Lower leg skin (tissue), 4 donors: ENCODE results near the gene CNRIP1. TPM values are rescaled to one million over a fixed set of nuclear protein-coding genes. Genes with fewer than 3 reads are reported as not detected.

ENCODE experiments used
- DNase-seq, 2 donors: peaks; one replicate each; pipeline ENCODE4 v3.0.0-alpha.2; 2019; ENCODE audit warnings: low spot score in 2 of 2
- H3K4me3 ChIP-seq: fragments of 200-600 bp; sonication (generic); 2 replicates; pipeline ENCODE4 v1.5.1; 2017; ENCODE audit warnings: mild to moderate bottlenecking, low read depth; ENCODE audit not compliant: poor library complexity, severe bottlenecking
- CTCF ChIP-seq, 3 donors: fragments of 450-650 bp; IDR thresholded peaks; one replicate each; pipeline ENCODE4 v1.5.1; 2016; ENCODE audit warnings: antibody characterized with exemption in 3 of 3, mild to moderate bottlenecking in 3 of 3, moderate library complexity in 2 of 3
- POLR2A ChIP-seq, 2 donors: fragments of 450-650 bp; IDR thresholded peaks; one replicate each; pipeline ENCODE4 v1.6.1; 2016 to 2017; ENCODE audit warnings: antibody characterized with exemption in 2 of 2, mild to moderate bottlenecking in 1 of 2, moderate library complexity in 1 of 2
- WGBS, 2 donors: methylation state at CpG; one replicate each; pipeline ENCODE4 v1.1.5; 2018; 5-methylcytosine and 5-hydroxymethylcytosine counted together
- intact Hi-C: fragments of 100-400 bp; cut with DNase I; formaldehyde crosslinking; loops from one replicate; pipeline ENCODE4 v1.15.0; 2023; ENCODE audit warnings: low total_unique reads
- total RNA-seq, 4 donors: library from RNA; depleted of rRNA; stranded (reverse); fragments of >200 nt; gene quantifications; one replicate each; pipeline ENCODE4 v1.1.0, GENCODE V29; 2016

The CNRIP1 gene
- total RNA-seq, 4 donors from 2014 or later = 5.7 to 12.8 (median 7.8) TPM

- H3K4me3 ChIP-seq = no peak overlapping the region
- TF ChIP-seq CTCF (IDR thresholded peaks at IDR 0.05) (no peak), POLR2A (IDR thresholded peaks at IDR 0.05) (no peak)
- WGBS, 2 donors = 62 to 63% methylated on average over 1 of the region's 1 CpG
- DNase-seq = no peak
- intact Hi-C loops = no loop called here
These were observed 39.0 kb downstream of the CNRIP1 start for GRCh38 chr2:68280796-68281195.

- WGBS, 2 donors = 48 to 49% methylated on average over 1 of the region's 1 CpG
- no peak for DNase-seq
- no peak overlapping the region for H3K4me3 ChIP-seq
- TF ChIP-seq CTCF (IDR thresholded peaks at IDR 0.05) = no peak
- TF ChIP-seq POLR2A (IDR thresholded peaks at IDR 0.05) = no peak
- intact Hi-C loops = no loop called here
These were observed 39.4 kb downstream of the CNRIP1 start for GRCh38 chr2:68280348-68280747.

GRCh38 chr2:68279691-68280090 is 40.1 kb downstream of the CNRIP1 start:
- H3K4me3 ChIP-seq = no peak overlapping the region
- TF ChIP-seq CTCF (IDR thresholded peaks at IDR 0.05) = no peak
- no peak for TF ChIP-seq POLR2A (IDR thresholded peaks at IDR 0.05)
- DNase-seq = no peak
- 50 to 53% methylated on average over 4 of the region's 4 CpGs for WGBS, 2 donors
- intact Hi-C loops = no loop called here

DNA sequence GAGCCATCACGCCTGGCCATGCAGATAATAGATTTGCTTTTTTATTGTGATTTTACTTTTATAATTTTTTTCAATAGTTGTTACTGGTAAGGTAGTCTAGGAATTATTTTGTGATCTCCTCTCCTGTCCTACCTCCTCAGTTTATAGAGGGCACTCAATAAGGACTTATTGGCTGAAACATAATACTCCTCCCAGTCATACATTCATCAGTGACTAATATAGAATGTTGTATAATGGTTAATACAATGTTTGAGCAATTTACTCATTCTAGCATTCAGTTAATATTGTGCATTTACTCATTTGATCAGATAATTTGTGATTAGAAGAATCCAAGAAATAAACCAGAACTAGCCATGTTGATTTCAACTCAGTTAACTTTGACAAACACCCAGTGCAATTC is 41.6 kb downstream of the CNRIP1 start:
- TF ChIP-seq POLR2A (IDR thresholded peaks at IDR 0.05) (no peak), CTCF (IDR thresholded peaks at IDR 0.05) (no peak)
- H3K4me3 ChIP-seq = no peak overlapping the region
- no peak for DNase-seq
- intact Hi-C loops = no loop called here
- WGBS, 2 donors = 97% methylated on average over 1 of the region's 1 CpG

- intact Hi-C loops = no loop called here
- no peak for DNase-seq
- no peak for TF ChIP-seq POLR2A (IDR thresholded peaks at IDR 0.05)
- no peak for TF ChIP-seq CTCF (IDR thresholded peaks at IDR 0.05)
- no peak overlapping the region for H3K4me3 ChIP-seq
- WGBS, 2 donors = 64 to 68% methylated on average over 3 of the region's 3 CpGs
These were observed 45.7 kb downstream of the CNRIP1 start for GRCh38 chr2:68274022-68274421.

DNA sequence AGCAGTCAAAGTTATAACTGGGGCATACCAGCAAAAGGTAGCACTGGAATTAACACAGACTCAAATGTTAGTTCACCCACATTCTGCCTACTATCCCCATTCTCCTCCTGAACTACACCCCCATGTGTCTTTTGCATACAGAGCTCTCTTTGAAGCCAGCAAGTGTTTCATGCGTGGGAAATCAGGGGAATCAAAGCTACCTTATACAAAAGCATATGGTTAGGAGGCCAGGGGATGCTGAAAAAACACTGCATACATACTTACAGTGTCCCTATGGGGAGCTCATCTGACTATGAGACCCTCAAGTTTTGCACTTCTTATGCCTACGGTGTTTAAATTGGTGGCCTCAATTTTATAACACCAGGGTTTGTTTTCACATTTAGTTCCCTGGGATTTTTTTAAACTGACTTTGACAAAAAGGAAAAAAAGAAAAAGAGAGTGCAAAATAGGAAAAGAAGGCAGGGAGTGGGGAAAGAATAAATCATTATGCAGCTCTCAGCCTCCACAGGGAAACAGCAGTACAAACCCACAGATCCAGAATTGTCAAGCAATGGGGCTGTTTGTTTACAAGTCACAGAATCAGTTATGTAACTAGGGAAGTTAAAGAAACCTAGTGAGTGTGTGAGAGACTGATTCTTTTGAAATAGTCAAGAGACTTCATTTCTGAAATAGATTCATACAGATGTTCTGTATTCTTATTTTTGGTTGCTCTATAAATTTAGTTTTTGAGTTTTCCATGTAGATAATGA is 47.3 kb downstream of the CNRIP1 start:
- H3K4me3 ChIP-seq = no peak overlapping the region
- WGBS, 2 donors = 69 to 77% methylated on average over 2 of the region's 2 CpGs
- intact Hi-C loops = no loop called here
- DNase-seq = no peak
- TF ChIP-seq CTCF (IDR thresholded peaks at IDR 0.05) (no peak), POLR2A (IDR thresholded peaks at IDR 0.05) (no peak)
